Adipocyte (in vitro differentiated cells): Measurements from ENCODE around the gene FARSA.
A peak's percentile ranks its signal among the peaks of the same experiment; 100 is the strongest.
"Not testable (repeated sequence)": the region's sequence is repeated elsewhere in the genome, so short reads cannot be mapped to it uniquely, and the experiment has no call there.

Source experiments
- DNase-seq: peaks from one replicate; pipeline ENCODE4 v3.0.0-alpha.2; 2015; ENCODE audit warnings: low read depth
- H3K27me3 ChIP-seq: replicated peaks from 2 replicates; pipeline ENCODE4 v1.7.0; 2013; ENCODE audit warnings: mild to moderate bottlenecking, low read length, moderate library complexity; ENCODE audit not compliant: control insufficient read depth, insufficient read depth
- H3K36me3 ChIP-seq: 2 replicates; pipeline ENCODE4 v1.7.0; 2013; ENCODE audit warnings: low read length, mild to moderate bottlenecking, moderate library complexity; ENCODE audit not compliant: control insufficient read depth, insufficient read depth, severe bottlenecking
- H3K4me1 ChIP-seq: 2 replicates; pipeline ENCODE4 v1.7.0; 2013; ENCODE audit warnings: mild to moderate bottlenecking, low read length, moderate library complexity; ENCODE audit not compliant: control insufficient read depth, insufficient read depth
- H3K4me3 ChIP-seq: 2 replicates; pipeline ENCODE4 v1.7.0; 2013; ENCODE audit warnings: mild to moderate bottlenecking, low read length, moderate library complexity
- H3K9ac ChIP-seq: 2 replicates; pipeline ENCODE4 v1.7.0; 2013; ENCODE audit warnings: mild to moderate bottlenecking, low read length, moderate library complexity
- H3K9me3 ChIP-seq: 2 replicates; pipeline ENCODE4 v1.7.0; 2013; ENCODE audit warnings: mild to moderate bottlenecking, low read length, moderate library complexity; ENCODE audit not compliant: control insufficient read depth

FARSA gene

GRCh38 chr19:12932392-12933286 lies 872 bp downstream of the FARSA start:
- Histone ChIP-seq H3K36me3 (peaks cover 33% of the 10 kb centered on the region), H3K4me1 (peaks cover 18% of the 10 kb centered on the region)

GRCh38 chr19:12930002-12930645 lies 3.4 kb downstream of the FARSA start:
- Histone ChIP-seq H3K4me1 (peaks cover 14% of the 10 kb centered on the region), H3K9ac (no peak overlapping the region), H3K4me3 (no peak overlapping the region), H3K9me3 (no peaks in the 10 kb centered on the region), H3K36me3 (peaks cover 46% of the 10 kb centered on the region), H3K27me3 (no peaks in the 10 kb centered on the region)
- no peak for DNase-seq

More at GRCh38 chr19:12932392-12933286, 872 bp downstream of the FARSA start:
- Histone ChIP-seq H3K4me3 (peak overlapping the region; percentile 92), H3K9me3 (no peaks in the 10 kb centered on the region), H3K27me3 (no peaks in the 10 kb centered on the region), H3K9ac (peak overlapping the region; percentile 95)
- no peak for DNase-seq

GRCh38 chr19:12924621-12925310 lies 8.7 kb downstream of the FARSA start:
- H3K9ac ChIP-seq = no peak overlapping the region
- H3K9me3 ChIP-seq = no peaks in the 10 kb centered on the region
- no peaks in the 10 kb centered on the region for H3K27me3 ChIP-seq
- DNase-seq = no peak
- peaks cover 63% of the 10 kb centered on the region for H3K36me3 ChIP-seq
- no peak overlapping the region for H3K4me3 ChIP-seq
- no peaks in the 10 kb centered on the region for H3K4me1 ChIP-seq

- peaks cover 3% of the 10 kb centered on the region for H3K4me1 ChIP-seq
- H3K27me3 ChIP-seq = no peaks in the 10 kb centered on the region
- H3K9ac ChIP-seq = no peak overlapping the region
- H3K9me3 ChIP-seq = no peaks in the 10 kb centered on the region
- no peak overlapping the region for H3K4me3 ChIP-seq
- peaks cover 46% of the 10 kb centered on the region for H3K36me3 ChIP-seq
- DNase-seq = no peak
These were observed 10.6 kb downstream of the FARSA start for GRCh38 chr19:12922959-12923358.

- Histone ChIP-seq H3K27me3 (no peaks in the 10 kb centered on the region), H3K36me3 (peaks cover 31% of the 10 kb centered on the region), H3K9ac (no peak overlapping the region), H3K9me3 (no peaks in the 10 kb centered on the region), H3K4me1 (peaks cover 3% of the 10 kb centered on the region), H3K4me3 (no peak overlapping the region)
- no peak for DNase-seq
These were observed 12.5 kb downstream of the FARSA start for GRCh38 chr19:12921047-12921446.

GRCh38 chr19:12918253-12918652 lies 15.3 kb downstream of the FARSA start:
- Histone ChIP-seq H3K9me3 (no peaks in the 10 kb centered on the region), H3K36me3 (peaks cover 11% of the 10 kb centered on the region), H3K4me1 (peaks cover 10% of the 10 kb centered on the region), H3K27me3 (no peaks in the 10 kb centered on the region), H3K9ac (no peak overlapping the region), H3K4me3 (no peak overlapping the region)
- DNase-seq = no peak

GRCh38 chr19:12915860-12916259 lies 17.7 kb downstream of the FARSA start:
- DNase-seq, H3K36me3 ChIP-seq, H3K9ac ChIP-seq, H3K27me3 ChIP-seq, H3K4me3 ChIP-seq, H3K9me3 ChIP-seq: not testable (repeated sequence)
- H3K4me1 ChIP-seq = peaks cover 22% of the 10 kb centered on the region

- DNase-seq = no peak
- Histone ChIP-seq H3K9me3 (no peaks in the 10 kb centered on the region), H3K9ac (no peak overlapping the region), H3K4me1 (peaks cover 22% of the 10 kb centered on the region), H3K27me3 (no peaks in the 10 kb centered on the region), H3K4me3 (no peak overlapping the region), H3K36me3 (no peaks in the 10 kb centered on the region)
These were observed 19.4 kb downstream of the FARSA start for GRCh38 chr19:12913851-12914690.

- H3K27me3 ChIP-seq = no peaks in the 10 kb centered on the region
- peaks cover 19% of the 10 kb centered on the region for H3K4me1 ChIP-seq
- no peaks in the 10 kb centered on the region for H3K9me3 ChIP-seq
- peak overlapping the region; percentile 57 for H3K4me3 ChIP-seq
- peak overlapping the region; percentile 61 for H3K9ac ChIP-seq
- peak; percentile 59 for DNase-seq
- no peaks in the 10 kb centered on the region for H3K36me3 ChIP-seq
These were observed 20.4 kb downstream of the FARSA start for GRCh38 chr19:12913011-12913561.

- Histone ChIP-seq H3K4me1 (peaks cover 19% of the 10 kb centered on the region), H3K9me3 (no peaks in the 10 kb centered on the region), H3K4me3 (peak overlapping the region; percentile 57), H3K27me3 (no peaks in the 10 kb centered on the region), H3K9ac (peak overlapping the region; percentile 61), H3K36me3 (no peaks in the 10 kb centered on the region)
- no peak for DNase-seq
These were observed 20.9 kb downstream of the FARSA start for GRCh38 chr19:12912571-12912970.
